ENCODE results near the gene NIPAL1.

GRCh38 chr4:47972181-47972580 is 44.4 kb upstream of the NIPAL1 start:
- TF ChIP-seq EZH2 (IDR thresholded peaks at IDR 0.05; ENCODE audit: insufficient read depth, low read length) (no peak), CTCF (IDR thresholded peaks at IDR 0.05; ENCODE audit: insufficient read depth, low read depth, low read length) (no peak)

Measured in astrocyte (in vitro differentiated cells and primary cell).